HepG2 (cell line): ENCODE results near the gene MAP3K14. TPM values are rescaled to one million over a fixed set of nuclear protein-coding genes. Genes with fewer than 3 reads are reported as not detected.

Experiments
- ATAC-seq: fragments of 200-7000 bp; cut with Tn5 transposase; 3 replicates; pipeline ENCODE4 v1.9.1; 2020; ENCODE audit warnings: mild to moderate bottlenecking, moderate library complexity
- BruUV-seq: library from RNA; stranded (reverse); fragments of 400-500 nt; replicated peaks from 2 replicates; lab custom pipeline; 2021; lab: Mats Ljungman, UMichigan
- CTCF ChIA-PET: fragments of 300-600 bp; formaldehyde crosslinking; extraction: SDS; loops from one replicate; lab custom pipeline; 2021; ENCODE audit warnings: low total read pairs, inconsistent platforms, low intra/inter-chr PET ratio; lab: Yijun Ruan, JAX
- POLR2A ChIA-PET: fragments of 350-600 bp; sonication (Branson Sonifier 250); formaldehyde crosslinking; loops from one replicate; lab custom pipeline; 2020; ENCODE audit warnings: antibody characterized with exemption, inconsistent platforms; lab: Yijun Ruan, JAX
- DNase-seq: peaks from one replicate; pipeline ENCODE4 v3.0.0-alpha.2; 2015; ENCODE audit warnings: low spot score
- FAIRE-seq: peaks from 3 replicates; lab custom pipeline; 2011; peaks lifted over from hg19 to GRCh38; lab: Jason Lieb, UNC
- H2AFZ ChIP-seq: one replicate; pipeline ENCODE4 v1.6.1; 2011; ENCODE audit warnings: low read length, inconsistent platforms
- H3K27ac ChIP-seq: fragments of 300-600 bp; 3 replicates; pipeline ENCODE4 v1.8.0; 2011; ENCODE audit warnings: mixed run types, mild to moderate bottlenecking, mixed read lengths, low read length, inconsistent platforms; ENCODE audit not compliant: insufficient read depth; ENCODE audit errors: extremely low read length
- H3K27me3 ChIP-seq, 2 experiments: fragments of 200-600 bp in 1 of 2; 2 replicates in 1 of 2; 3 replicates in 1 of 2; pipeline versions ENCODE4 v1.6.0 to v1.8.0; 2011; ENCODE audit warnings: low read length in 2 of 2, mild to moderate bottlenecking in 2 of 2, moderate library complexity in 2 of 2, inconsistent platforms in 1 of 2; ENCODE audit not compliant: insufficient read depth in 2 of 2, control insufficient read depth in 1 of 2
- H3K36me3 ChIP-seq, 2 experiments: fragments of 200-600 bp in 1 of 2; replicated peaks in 1 of 2; 2 replicates in 1 of 2; 3 replicates in 1 of 2; pipeline versions ENCODE4 v1.5.1 to v1.8.0; 2011; ENCODE audit warnings: low read length in 2 of 2, inconsistent platforms in 1 of 2; ENCODE audit not compliant: insufficient read depth in 2 of 2, control insufficient read depth in 1 of 2
- H3K4me1 ChIP-seq: 2 replicates; pipeline ENCODE4 v1.5.1; 2012; ENCODE audit warnings: low read length, inconsistent platforms; ENCODE audit not compliant: insufficient read depth
- H3K4me2 ChIP-seq: 2 replicates; pipeline ENCODE4 v1.6.0; 2011; ENCODE audit warnings: low read depth, low read length, inconsistent platforms
- H3K4me3 ChIP-seq, 3 experiments: fragments of 200-600 bp in 1 of 3; sonication (generic), shearing (Covaris generic) in 1 of 3; replicated peaks in 1 of 3; 2 replicates each; pipeline ENCODE4 v1.5.1; 2011 to 2016; ENCODE audit warnings: low read length in 3 of 3, inconsistent platforms in 2 of 3, low read depth in 2 of 3, mild to moderate bottlenecking in 2 of 3, control low read depth in 1 of 3, mixed read lengths in 1 of 3; ENCODE audit not compliant: insufficient read depth in 1 of 3
- H3K79me2 ChIP-seq: one replicate; pipeline ENCODE4 v1.6.1; 2011; ENCODE audit warnings: low read length, inconsistent platforms; ENCODE audit not compliant: insufficient read depth
- H3K9ac ChIP-seq: 2 replicates; pipeline ENCODE4 v1.6.0; 2011; ENCODE audit warnings: mild to moderate bottlenecking, low read depth, low read length, inconsistent platforms; ENCODE audit not compliant: insufficient read depth
- H3K9me3 ChIP-seq: 2 replicates; pipeline ENCODE4 v1.5.1; 2012; ENCODE audit warnings: mild to moderate bottlenecking, low read length
- H4K20me1 ChIP-seq: 2 replicates; pipeline ENCODE4 v1.6.0; 2011; ENCODE audit warnings: inconsistent platforms, mild to moderate bottlenecking, low read length, moderate library complexity; ENCODE audit not compliant: insufficient read depth
- LRRFIP1 ChIP-seq: sonication (generic); formaldehyde crosslinking; conservative IDR thresholded peaks from 2 replicates; pipeline ENCODE4 v1.4.0; 2020; ENCODE audit warnings: missing genetic modification reagents
- PAF1 ChIP-seq: IDR thresholded peaks from 2 replicates; pipeline ENCODE4 v1.6.1; 2016; ENCODE audit warnings: missing genetic modification reagents, missing compliant biosample characterization
- SAP130 ChIP-seq: IDR thresholded peaks from 2 replicates; pipeline ENCODE4 v1.6.1; 2016; ENCODE audit warnings: low read depth
- SETDB1 ChIP-seq: sonication (generic); formaldehyde crosslinking; IDR thresholded peaks from 2 replicates; pipeline ENCODE4 v1.5.1; 2020; ENCODE audit warnings: missing genetic modification reagents, mild to moderate bottlenecking, borderline replicate concordance
- YEATS2 ChIP-seq: sonication (generic); formaldehyde crosslinking; IDR thresholded peaks from 2 replicates; pipeline ENCODE4 v1.4.0; 2020; ENCODE audit warnings: missing genetic modification reagents, borderline replicate concordance
- ZNF574 ChIP-seq: sonication (generic); formaldehyde crosslinking; IDR thresholded peaks from 2 replicates; pipeline ENCODE4 v1.4.0; 2020; ENCODE audit warnings: missing genetic modification reagents
- ZNF598 ChIP-seq: sonication (generic); formaldehyde crosslinking; IDR thresholded peaks from 2 replicates; pipeline ENCODE4 v1.5.1; 2020; ENCODE audit warnings: mild to moderate bottlenecking, missing genetic modification reagents, borderline replicate concordance
- WGBS: methylation state at CpG from one replicate; pipeline ENCODE4 v1.1.6; 2017; ENCODE audit warnings: low lambda C conversion rate; 5-methylcytosine and 5-hydroxymethylcytosine counted together
- in situ Hi-C: cut with HindIII; loops from 2 replicates; pipeline ENCODE4 v1.10.0; 2017; ENCODE audit warnings: low pct_unique_long_range_greater_than_20kb; ENCODE audit not compliant: extremely low pct_ligation_motif_present
- intact Hi-C: fragments of 100-400 bp; cut with micrococcal nuclease; formaldehyde crosslinking; loops from one replicate; pipeline ENCODE4 v1.10.0; 2022; ENCODE audit not compliant: unreplicated experiment
- polyA plus RNA-seq, 8 experiments: library from polyadenylated mRNA; depleted of rRNA in 3 of 8; stranded (reverse) in 7 of 8; unstranded in 1 of 8; fragments of >200 nt; fragmentation: Illumina TruSeq in 4 of 8; extraction: Trizol in 4 of 8; gene quantifications; 2 replicates each; pipeline versions ENCODE4 v1.2.1 to v1.2.3, GENCODE V29; 2011 to 2016; ENCODE audit warnings: low read depth in 4 of 8, missing spikeins in 1 of 8, mixed read lengths in 1 of 8; ENCODE audit not compliant: insufficient read depth in 1 of 8
- total RNA-seq, 5 experiments: library from RNA; depleted of rRNA; stranded (reverse); fragments of >200 nt; fragmentation: Illumina TruSeq; extraction: Trizol; gene quantifications; 2 replicates each; pipeline ENCODE4 v1.2.3, GENCODE V29; 2016; ENCODE audit warnings: low read depth in 1 of 5

MAP3K14 gene
- total and polyA plus RNA-seq, 2 of the 13 experiments (the other 11 are each of a cell fraction or from before 2014, with no cell fraction given), result 2.6 TPM

GRCh38 chr17:45353043-45353442 is 36.2 kb upstream of the MAP3K14 start:
- Histone ChIP-seq H2AFZ (no peak overlapping the region), H3K4me3 (no peak overlapping the region), H3K9ac (no peak overlapping the region), H3K36me3 (no peaks in the 10 kb centered on the region), H4K20me1 (no peaks in the 10 kb centered on the region), H3K79me2 (no peaks in the 10 kb centered on the region), H3K4me2 (no peak overlapping the region), H3K9me3 (no peaks in the 10 kb centered on the region), H3K27me3 (peaks cover 0 to 1% of the 10 kb centered on the region in 2 experiments; a peak in 1 of 5 replicates), H3K4me1 (peaks cover 11% of the 10 kb centered on the region), H3K27ac (no peak overlapping the region)
- FAIRE-seq (no peak), DNase-seq (no peak), ATAC-seq (no peak)
- in situ Hi-C loops, result no loop called here
- BruUV-seq, result no TSS peak
- ChIA-PET CTCF (no interaction called here), POLR2A (no interaction called here)
- no peak for TF ChIP-seq LRRFIP1 (CRISPR knock-in tag)
- TF ChIP-seq PAF1, result no peak
- TF ChIP-seq SAP130, result no peak
- TF ChIP-seq YEATS2 (CRISPR knock-in tag), result no peak
- no peak for TF ChIP-seq ZNF598
- no peak for TF ChIP-seq SETDB1 (CRISPR knock-in tag)
- intact Hi-C loops, result no loop called here
- 58% methylated on average over 4 of the region's 4 CpGs for WGBS

GRCh38 chr17:45351831-45352230 is 35.0 kb upstream of the MAP3K14 start:
- TF ChIP-seq ZNF574 (CRISPR knock-in tag), result no peak
- WGBS, result 19% methylated on average over 2 of the region's 2 CpGs
- DNase-seq, result no peak
- H3K4me2 ChIP-seq, result no peak overlapping the region
- no peak for FAIRE-seq
- no peaks in the 10 kb centered on the region for H3K27me3 ChIP-seq
- H3K79me2 ChIP-seq, result no peaks in the 10 kb centered on the region
- intact Hi-C loops, result no loop called here
- no peaks in the 10 kb centered on the region for H3K36me3 ChIP-seq
- in situ Hi-C loops, result no loop called here
- H2AFZ ChIP-seq, result no peak overlapping the region
- no TSS peak for BruUV-seq
- H3K9me3 ChIP-seq, result no peaks in the 10 kb centered on the region
- CTCF ChIA-PET, result no interaction called here
- no peak overlapping the region for H3K9ac ChIP-seq
- peaks cover 11% of the 10 kb centered on the region for H3K4me1 ChIP-seq
- H4K20me1 ChIP-seq, result no peaks in the 10 kb centered on the region
- POLR2A ChIA-PET, result no interaction called here
- no peak overlapping the region for H3K4me3 ChIP-seq
- ATAC-seq, result no peak
- no peak overlapping the region for H3K27ac ChIP-seq
